GM08714 (cell line): ENCODE data around the gene GNAI2.
"Not testable (repeated sequence)": the region's sequence is repeated elsewhere in the genome, so short reads cannot be mapped to it uniquely, and the experiment has no call there.

Experiments
- H3K4me3 ChIP-seq: fragments of 200-500 bp; sonication (Bioruptor generic); 2 replicates; pipeline ENCODE4 v1.5.1; 2014; ENCODE audit warnings: mild to moderate bottlenecking, low read length, inconsistent platforms
- ZNF274 ChIP-seq: IDR thresholded peaks from 2 replicates; pipeline ENCODE4 v1.6.1; 2012; ENCODE audit warnings: mild to moderate bottlenecking, low read depth, low read length

Gene GNAI2

DNA sequence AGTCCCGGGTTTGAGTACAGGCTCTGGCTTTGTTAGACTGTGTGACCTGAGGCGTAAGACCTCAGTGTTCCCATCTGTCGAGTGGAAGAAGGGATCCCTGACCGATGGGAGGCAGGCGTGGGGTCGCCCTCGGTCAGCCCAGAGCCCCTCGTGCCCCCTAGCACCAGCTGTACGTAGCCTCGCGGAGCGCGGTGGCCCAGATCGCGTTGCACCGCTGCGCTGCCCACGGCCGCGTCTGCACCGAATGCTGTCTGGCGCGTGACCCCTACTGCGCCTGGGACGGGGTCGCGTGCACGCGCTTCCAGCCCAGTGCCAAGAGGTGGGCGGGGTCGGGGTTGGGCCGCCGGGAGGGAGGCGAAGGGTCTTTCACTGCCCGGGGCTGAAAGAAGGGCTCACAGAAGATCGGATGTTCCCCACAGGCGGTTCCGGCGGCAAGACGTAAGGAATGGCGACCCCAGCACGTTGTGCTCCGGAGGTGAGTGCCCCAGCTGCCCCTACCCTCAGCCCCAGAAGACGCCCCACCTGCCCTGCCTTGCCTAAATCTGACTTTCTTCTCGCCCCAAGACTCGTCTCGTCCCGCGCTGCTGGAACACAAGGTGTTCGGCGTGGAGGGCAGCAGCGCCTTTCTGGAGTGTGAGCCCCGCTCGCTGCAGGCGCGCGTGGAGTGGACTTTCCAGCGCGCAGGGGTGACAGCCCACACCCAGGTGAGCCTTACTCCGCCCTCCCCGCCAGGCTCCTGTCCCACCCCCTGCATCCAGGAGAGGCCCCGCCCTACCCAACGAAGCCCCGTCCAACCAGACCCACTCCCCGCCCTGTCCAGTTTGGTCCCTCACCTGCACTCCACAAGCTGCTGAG lies 39.4 kb downstream of the GNAI2 start:
- TF ChIP-seq ZNF274: no peak
- H3K4me3 ChIP-seq: no peak overlapping the region

GRCh38 chr3:50275996-50276761 lies 40.2 kb downstream of the GNAI2 start:
- H3K4me3 ChIP-seq: no peak overlapping the region
- no peak for TF ChIP-seq ZNF274

DNA sequence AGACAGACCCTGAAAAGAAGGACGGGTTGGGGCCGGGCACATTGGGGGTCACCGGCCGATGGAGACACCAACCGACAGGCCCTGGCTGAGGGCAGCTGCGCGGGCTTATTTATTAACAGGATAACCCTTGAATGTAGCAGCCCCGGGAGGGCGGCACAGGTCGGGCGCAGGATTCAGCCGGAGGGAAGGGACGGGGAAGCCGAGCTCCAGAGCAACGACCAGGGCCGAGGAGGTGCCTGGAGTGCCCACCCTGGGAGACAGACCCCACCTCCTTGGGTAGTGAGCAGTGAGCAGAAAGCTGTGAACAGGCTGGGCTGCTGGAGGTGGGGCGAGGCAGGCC lies 40.7 kb downstream of the GNAI2 start:
- no peak for TF ChIP-seq ZNF274
- H3K4me3 ChIP-seq: no peak overlapping the region

GRCh38 chr3:50278123-50278879 lies 42.3 kb downstream of the GNAI2 start:
- TF ChIP-seq ZNF274: no peak
- H3K4me3 ChIP-seq: no peak overlapping the region

GRCh38 chr3:50278880-50279224 lies 42.8 kb downstream of the GNAI2 start, which contains the start of gene LSMEM2:
Gene LSMEM2 (plus strand): TSS chr3:50279087. CDS start chr3:50279114, 27 bp downstream.
- no peak within 1 kb of the TSS for H3K4me3 ChIP-seq
- no peak for TF ChIP-seq ZNF274

GRCh38 chr3:50279255-50280016 lies 43.4 kb downstream of the GNAI2 start:
- no peak overlapping the region for H3K4me3 ChIP-seq
- no peak for TF ChIP-seq ZNF274

DNA sequence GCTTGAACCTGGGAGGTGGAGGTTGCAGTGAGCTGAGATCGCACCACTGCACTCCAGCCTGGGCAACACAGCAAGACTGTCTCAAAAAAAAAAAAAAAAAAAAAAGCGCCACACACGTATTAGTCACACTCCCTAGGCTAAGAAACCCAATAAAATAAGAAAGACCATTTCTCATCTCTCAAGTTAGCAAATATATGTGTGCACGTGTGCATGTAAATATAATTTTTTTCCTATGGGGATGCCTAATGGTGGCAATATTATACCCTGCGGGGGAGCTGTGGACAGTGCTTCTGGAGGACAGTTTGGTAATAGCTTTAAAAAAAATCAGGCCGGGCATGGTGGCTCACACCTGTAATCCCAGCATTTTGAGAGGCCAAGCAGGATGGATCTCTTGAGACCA lies 48.1 kb downstream of the GNAI2 start:
- not testable (repeated sequence) for H3K4me3 ChIP-seq

DNA sequence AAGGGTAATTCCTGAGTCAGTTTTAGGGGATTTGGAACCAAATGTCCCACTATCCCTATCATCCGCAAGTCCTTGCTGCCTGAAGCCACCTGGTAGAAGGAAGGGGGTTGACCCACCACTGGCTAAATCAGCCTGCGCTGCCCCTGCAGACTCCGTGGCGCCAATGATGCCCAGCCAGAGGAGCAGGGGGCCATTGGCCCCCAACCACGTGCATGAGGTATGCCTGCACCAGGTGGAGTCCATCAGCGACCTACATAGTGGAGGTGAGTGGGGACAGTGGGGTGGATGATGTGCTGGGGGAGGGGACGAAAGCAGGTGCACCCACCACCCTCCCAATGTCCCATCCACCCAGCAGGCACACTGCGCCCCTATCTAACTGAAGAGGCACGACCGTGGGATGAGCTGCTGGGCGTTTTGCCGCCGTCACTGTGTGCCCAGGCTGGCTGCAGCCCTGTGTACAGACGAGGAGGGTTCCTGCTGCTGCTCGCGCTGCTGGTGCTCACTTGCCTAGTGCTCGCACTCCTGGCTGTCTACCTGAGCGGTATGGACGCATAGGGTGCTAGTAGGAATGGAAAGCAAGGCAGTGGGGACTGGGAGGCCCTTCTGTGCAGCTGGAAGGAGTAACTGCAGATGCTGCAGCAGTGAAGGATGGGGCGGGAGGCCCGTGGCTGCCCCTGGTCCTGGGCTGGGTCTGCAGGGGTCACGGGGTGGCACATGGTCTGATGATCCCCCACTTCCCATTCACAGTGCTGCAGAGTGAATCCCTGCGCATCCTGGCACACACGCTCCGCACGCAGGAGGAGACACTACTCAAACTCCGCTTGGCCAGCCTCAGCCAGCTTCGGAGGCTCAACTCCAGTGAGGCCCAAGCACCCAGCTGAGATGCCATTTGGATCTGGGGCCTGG lies 50.6 kb downstream of the GNAI2 start:
- no peak overlapping the region for H3K4me3 ChIP-seq
- TF ChIP-seq ZNF274: no peak

GRCh38 chr3:50287262-50287661 lies 51.3 kb downstream of the GNAI2 start:
- TF ChIP-seq ZNF274: no peak
- H3K4me3 ChIP-seq: no peak overlapping the region

- TF ChIP-seq ZNF274: no peak
- no peak overlapping the region for H3K4me3 ChIP-seq
Observed at GRCh38 chr3:50288387-50289007, 52.5 kb downstream of the GNAI2 start.

DNA sequence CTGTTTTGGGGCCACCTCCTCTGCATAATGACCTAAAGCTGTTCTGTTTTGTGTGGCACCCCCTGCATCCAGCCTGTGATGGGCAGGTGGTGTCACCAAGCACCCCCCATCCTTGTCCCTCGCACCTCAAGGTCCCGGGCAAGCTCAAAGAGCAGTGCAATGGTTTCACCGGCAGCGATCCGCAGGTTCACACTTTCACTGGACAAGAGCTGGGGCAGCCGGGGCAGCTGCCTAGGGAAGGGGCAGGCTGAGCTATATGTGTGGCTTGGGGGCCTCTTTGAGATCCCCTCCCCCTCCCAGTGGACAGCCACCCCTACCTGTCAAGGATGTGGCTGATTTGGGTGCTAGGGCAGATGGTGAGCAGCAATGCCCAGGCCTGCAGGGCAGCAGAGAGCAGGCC lies 53.1 kb downstream of the GNAI2 start:
- TF ChIP-seq ZNF274: no peak
- no peak overlapping the region for H3K4me3 ChIP-seq

GRCh38 chr3:50290161-50290641 lies 54.2 kb downstream of the GNAI2 start:
- TF ChIP-seq ZNF274: no peak
- H3K4me3 ChIP-seq: no peak overlapping the region
